NCI-H510A (cell line): ENCODE measurements around the gene FXYD3.
"Not testable (repeated sequence)": the region's sequence is repeated elsewhere in the genome, so short reads cannot be mapped to it uniquely, and the experiment has no call there.

Source experiments
- DNase-seq: peaks from one replicate; lab custom pipeline; 2025; lab: John Stamatoyannopoulos, UW

The FXYD3 gene

DNA sequence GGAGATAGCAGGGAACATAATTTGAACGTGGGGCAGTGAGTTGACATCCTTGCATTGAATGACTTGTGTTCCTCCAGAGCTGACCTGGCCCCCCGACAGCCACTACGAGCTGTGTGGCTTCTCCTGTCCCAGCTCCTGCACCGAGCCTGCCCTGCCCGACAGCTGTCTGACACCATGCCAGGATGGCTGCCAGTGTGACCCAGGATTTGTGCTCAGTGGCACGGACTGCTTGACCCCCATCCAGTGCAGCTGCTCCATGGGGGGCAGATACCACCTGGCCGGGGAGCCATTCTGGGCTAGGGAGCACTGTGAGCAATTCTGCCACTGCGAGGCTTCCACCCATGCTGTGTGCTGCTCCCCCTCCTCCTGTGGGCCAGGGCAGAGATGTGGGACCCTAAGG, 29.2 kb upstream of the FXYD3 start:
- no peak for DNase-seq

DNA sequence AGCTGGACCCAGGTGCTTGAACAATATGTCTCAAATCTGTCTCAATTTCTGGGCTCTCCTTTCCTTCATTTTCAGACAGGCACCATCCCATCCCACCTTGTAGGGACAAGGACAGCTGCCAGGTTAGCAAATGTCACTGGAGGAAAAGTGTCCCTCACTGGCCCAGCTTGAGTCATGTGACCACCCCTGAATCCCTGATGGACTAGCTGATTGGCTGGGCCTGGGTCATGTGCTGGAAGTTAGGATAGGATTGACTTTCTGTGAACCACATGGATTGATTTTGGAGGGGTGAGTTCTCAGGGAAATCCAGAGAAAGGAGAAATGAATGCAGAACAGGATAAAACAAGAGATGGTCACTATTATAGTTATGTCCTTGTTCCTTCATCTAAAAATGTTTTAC, 28.2 kb upstream of the FXYD3 start:
- no peak for DNase-seq

DNA sequence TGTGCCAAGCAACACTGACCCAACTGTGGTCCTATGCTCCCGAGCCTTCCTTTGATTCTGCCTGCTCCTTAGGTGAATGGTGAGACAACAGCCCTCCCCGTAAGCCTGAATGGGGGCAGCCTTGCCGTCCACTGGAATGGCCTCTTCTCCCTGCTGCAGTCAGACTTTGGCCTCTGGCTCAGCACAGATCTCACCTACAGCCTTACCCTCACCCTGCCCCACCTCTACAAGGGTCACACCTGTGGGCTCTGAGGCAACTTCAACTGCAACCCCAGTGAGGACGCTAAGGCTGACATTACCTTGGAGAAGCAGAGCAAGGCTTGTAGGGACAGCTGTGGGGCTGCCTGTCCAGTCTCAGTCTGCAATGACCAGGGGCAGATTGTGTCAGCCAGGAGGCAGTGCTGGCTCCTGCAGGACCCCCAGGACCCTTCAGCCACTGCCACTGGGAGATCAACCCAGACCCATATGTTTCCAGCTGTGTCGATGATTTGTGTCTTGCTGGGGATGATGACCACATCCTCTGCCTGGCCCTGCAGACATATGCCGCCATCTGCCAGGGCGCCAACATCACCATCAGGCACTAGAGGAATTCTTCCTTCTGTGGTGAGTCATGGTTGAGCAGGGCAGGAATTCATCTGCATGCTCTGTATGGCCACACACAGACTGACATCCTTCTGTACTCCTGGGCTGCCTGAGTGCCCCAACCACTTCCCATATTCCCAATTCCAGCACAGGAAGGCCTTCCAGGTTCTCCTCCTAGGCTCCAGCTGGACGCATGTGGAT, 27.3 kb upstream of the FXYD3 start:
- no peak for DNase-seq

DNA sequence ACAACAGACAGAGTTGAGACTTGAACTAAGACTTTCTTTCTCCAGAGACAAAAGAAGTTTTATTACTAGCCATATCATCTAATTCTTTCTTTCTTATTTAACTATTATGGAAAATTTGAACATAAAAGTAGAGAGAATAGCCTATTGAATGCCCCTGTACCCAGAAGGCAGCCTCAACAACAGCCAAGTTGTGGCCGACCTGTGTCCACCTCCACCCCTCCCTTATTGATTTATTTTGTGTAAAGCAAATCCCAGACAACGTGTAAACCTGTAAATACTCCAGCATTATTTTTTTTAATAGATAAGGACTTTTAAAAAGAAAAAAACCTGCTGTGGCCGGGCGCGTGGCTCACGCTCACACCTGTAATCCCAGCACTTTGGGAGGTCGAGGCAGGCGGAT, 26.1 kb upstream of the FXYD3 start:
- DNase-seq, result no peak

DNA sequence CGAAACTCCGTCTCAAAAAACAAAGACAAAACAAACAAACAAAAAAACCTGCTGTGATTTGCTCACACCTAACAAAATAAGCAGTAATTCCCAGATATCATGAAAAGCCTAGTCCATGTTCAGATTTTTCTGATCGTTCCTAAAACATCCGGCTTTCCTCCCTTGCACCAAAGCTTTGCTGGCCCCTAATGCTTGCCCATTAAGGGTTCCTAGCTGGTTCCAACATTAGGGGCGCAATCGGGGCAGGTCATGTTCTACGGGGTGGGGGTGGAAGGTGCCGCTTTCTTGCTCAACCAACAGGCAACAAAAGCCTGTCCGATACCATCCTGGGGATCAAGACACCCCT, 25.5 kb upstream of the FXYD3 start:
- no peak for DNase-seq

DNA sequence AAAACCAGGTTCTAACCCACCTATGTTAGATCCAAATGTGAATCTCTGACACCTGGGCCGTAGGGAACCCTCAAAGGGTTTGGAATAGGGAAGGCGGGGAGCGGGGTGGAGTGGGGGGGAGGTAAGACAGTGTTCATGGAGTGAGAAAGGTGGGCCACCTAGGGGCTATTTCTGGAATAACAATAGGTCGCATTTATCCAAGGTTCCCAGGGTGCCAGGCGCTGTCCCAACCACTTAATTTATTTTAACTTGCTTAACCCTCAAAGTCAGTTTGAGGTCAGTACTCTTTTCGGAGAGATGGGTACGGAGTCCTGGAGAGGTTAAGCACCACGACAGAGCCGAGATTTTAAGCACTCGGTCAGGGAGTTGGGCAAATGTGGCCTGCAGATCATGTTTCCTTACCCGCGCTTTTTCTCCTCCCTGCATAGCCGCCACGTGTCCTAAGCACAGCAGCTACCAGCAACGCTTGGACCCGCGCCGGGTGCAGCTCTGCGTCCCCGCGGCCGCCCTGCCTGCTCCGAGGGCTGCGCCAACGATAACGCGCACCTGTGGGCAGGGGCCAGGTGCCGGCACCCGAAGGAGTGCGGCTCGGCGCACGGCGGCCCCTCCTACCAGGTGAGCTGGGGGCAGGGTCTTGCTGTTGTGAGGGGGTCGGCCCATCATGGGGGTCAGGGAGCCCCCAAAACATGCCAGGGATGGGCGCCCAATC, 25.0 kb upstream of the FXYD3 start:
- no peak for DNase-seq

DNA sequence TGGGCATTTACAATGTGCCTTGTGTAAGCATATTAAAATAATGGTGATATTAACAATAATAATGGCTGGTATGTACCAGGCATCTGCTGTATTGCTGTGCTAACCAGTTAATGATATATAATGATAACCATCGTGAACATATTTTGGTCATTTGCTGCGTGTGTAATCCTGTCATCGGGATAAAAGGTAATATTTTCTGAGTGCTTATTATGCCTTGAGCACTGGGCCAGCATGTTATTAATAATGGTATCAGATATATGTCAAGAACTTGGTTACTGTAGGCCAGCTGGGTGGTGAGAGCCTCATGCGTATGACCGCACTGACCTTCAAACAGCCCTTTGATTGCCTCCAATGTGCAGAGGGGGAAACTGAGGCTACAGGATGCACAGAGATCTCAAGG, 22.2 kb upstream of the FXYD3 start:
- DNase-seq, result no peak

DNA sequence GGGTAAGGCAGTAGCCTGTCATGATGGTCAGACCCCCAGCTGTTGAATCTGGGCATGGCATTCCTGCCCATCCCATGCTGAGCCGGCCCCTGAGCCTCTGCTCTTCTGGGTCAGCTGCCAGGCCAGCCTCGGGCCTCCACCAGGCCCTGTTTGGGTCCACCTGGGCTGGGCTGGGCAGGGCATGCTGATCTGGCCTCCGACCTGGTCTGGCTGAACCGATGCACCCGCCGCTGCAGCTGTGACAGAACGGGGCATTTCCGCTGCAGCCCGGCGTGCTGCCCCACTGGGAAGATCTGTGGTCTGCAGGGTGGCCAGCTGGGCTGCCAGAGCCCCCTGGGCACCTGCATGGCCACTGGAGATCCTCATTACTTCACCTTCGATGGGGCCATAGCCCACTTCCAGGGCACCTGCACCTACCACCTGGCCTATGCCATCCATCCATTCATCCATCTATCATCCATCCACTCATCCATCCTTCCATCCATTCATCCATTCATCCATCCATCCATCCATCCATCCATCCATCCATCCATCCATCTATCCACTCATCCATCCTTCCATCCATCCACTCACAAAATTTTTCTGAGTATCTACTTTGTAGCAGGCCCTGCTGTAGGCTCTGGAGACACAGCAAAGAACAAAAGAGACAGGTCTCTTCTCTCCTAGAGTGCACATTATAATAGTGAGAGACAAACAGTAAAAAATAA, 21.5 kb upstream of the FXYD3 start:
- DNase-seq, result no peak

DNA sequence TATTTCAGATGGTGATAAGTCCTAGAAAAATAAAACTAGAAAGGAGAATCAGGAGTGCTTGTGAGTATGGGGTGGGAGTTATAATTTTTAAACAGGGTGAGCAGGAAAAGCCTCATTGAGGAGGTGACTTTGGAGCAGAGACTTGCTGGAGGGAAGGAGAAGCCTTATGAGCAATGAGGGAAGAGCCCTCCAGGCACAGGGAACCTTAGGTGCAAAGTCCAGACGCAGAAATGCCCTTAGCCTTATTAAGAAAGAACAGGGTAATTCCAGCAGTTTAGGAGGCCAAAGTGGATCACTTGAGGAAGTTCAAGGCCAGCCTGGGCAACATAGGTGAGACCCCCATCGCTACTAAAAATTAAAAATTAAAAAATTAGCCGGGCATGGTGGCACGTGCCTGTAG, 21.0 kb upstream of the FXYD3 start:
- DNase-seq, result no peak

DNA sequence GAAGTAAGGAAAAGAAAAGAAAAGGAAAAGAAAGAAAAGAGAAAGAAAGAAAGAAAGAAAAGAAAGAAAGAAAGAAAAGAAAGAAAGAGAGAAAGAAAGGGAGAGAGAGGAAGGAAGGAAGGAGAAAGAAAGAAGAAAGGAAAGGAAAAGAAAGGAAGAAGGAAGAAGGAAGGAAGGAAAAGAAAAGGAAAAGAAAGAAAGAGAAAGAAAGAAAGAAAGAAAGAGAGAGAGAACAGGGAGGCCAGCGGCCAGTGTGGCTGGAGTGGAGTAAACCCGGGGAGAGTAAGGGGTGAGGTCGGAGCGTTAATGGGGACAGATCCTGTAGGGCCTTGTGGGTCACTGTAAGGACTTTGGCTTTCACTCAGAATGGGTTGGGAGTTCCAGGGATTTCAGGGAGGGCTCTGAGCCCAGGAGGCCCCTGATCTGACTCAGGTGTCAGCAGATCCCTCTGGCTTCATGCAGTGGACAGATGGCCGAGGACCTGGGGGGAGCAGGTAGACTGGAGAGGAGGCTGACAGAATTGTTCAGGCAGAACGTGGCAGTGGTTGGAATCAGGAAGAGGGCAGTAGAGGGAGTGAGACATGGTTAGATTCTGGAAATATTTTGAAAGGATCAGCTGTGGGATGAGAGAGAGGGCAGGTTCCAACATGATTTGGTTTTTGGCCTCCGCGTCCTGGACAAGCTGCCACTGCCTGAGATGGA, 19.8 kb upstream of the FXYD3 start:
- no peak for DNase-seq

DNA sequence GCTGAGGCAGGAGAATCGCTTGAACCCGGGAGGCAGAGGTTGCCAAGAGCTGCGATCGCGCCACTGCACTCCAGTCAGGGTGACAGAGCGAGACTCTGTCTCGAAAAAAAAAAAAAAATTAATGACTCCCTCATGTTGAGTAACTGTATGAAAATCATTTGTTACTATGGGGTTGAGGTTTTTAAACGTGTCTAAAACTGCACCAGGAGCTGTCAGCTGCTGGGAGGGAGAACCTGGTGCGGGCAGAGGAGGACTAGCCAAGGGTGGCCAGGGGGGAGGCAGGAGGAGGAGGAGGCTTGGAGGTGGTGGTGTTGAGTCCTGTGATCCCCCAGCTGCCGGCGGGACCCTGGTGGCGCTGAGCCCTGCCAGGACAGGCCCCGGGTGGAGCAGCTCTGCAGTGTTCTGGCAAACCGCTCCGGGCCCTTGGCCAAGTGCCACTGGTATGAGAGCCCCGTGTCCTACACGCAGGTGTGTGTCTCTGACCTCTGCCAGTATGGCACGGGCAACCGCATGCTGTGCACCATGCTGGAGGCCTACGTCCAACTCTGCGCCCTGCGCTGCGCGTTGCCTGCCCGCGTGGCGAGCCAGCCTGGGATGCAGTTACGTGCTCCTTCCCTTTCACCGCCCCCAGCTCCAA, 17.1 kb upstream of the FXYD3 start:
- DNase-seq, result no peak

DNA sequence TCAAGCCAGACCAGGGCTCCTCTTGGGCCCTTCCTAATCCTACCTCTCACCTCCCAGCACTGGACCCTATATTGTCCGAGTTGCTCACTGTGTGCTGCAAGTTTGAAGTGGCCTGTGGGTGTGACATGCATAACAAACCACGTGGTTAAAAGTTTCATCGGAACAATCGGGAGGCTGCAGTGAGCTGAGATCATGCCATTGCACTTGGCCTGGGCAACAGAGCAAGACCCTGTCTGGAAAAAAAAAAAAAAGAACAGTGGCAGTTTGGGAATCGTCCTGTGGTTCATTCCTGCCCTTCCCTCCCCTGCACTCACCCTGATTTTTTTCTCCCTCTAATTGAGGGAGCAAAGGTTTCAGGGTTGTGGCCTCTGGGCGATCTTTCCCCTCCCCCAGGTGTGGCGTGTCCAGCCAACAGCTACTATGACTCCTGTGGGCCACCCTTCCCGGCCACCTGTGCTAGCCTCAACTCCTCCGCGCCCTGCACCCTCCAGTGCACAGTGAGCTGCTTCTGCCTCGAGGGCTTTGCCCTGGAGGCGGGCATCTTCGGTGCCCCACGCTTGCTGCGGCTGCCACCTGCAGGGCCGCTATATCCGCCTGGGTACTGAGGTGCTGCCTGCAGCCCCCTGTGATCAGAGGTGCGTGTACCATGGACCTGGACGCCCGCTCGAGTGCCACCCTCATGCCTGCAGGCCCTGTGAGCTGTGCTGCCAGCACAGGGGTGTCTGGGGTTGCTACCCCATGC, 16.3 kb upstream of the FXYD3 start:
- no peak for DNase-seq

DNA sequence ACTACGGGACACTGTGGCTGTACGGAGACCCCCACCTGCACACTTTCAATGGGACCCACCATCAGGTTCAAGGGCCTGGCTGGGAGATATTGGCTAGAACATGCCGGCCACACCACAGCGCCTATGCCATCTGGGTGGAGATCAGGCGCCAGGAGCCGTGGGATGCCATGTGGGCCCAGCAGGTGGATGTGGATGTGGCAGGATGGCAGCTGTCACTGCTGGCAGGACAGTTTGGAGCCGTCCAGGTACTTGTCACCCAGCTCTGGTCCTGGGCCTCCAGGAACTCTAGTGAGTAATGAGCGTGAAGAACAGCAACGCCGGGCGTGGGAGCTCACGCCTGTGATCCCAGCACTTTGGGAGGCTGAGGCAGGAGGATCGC, 15.7 kb upstream of the FXYD3 start:
- DNase-seq, result no peak

DNA sequence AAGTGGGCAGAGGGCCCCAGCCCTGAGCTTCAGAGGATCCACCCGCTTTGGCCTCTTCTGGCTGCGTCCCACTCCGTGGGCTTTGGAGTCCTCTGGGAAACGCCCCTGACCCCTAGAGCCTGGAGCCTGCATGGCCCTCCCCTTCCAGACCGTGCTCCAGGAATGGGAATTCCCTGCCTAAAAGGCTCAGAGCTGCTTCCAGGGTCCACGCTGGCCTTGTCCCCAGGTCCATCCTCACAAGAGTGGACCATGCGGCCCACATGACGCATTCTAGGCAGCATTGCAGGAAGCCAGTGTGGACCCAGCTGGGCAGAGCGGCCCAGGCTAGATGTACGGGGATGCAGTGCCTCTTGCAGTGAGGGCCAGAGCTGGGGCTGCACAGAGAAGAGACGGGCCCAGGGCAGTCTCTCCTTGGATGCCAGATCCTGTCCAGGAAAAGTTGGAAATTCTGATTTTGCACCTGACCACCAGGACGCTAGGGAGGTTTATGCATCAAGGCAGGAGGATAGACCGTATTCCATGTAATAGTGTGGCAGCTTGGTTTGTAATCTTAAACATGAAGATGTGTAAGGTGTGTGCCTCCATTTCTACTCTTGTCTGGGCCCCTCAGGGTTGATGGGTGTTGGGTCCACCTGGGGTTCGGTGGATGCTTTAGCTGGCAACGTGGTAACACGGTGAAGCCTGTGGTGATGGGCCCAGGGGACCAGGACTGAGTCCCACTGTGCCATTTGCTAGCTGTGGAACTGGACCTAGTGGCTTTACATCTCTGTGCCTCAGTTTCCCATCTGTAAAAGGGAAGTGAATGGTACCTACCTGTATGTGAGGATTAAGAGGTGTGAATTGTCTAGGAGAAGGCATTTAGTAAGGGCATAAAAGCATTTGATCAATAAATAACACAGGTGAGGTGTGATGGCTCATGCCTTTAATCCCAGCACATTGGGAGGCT, 14.8 kb upstream of the FXYD3 start:
- no peak for DNase-seq

DNA sequence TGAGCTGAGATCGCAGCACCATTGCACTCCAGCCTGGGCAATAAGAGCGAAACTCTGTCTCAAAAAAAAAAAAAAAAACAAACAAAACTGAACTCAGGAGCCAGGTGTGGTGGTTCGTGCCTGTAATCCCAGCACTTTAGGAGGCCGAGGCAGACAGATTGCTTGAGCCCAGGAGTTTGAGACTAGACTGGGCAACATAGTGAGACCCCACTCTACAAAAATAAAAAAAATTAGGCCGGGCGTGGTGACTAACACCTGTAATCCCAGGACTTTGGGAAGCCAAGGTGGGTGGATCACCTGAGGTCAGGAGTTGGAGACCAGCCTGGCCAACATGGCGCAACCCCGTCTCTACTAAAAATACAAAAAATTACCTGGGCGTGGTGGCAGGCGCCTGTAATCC, 13.7 kb upstream of the FXYD3 start:
- not testable (repeated sequence) for DNase-seq

DNA sequence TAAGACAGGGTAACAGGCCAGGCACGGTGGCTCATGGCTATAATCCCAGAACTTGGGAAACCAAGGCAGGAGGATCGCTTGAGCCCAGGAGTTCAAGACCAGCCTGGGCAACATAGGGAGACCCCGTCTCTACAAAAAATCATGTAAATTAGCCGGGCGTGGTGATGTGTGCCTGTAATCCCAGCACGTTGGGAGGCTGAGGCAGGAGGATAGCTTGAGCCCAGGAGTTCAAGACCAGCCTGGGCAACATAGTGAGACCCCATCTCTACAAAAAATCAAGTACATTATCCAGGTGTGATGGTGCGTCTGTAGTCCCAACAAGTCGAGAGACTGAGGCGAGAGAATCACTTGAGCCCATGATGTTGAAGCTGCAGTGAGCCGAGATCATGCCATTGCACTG, 12.0 kb upstream of the FXYD3 start:
- not testable (repeated sequence) for DNase-seq

DNA sequence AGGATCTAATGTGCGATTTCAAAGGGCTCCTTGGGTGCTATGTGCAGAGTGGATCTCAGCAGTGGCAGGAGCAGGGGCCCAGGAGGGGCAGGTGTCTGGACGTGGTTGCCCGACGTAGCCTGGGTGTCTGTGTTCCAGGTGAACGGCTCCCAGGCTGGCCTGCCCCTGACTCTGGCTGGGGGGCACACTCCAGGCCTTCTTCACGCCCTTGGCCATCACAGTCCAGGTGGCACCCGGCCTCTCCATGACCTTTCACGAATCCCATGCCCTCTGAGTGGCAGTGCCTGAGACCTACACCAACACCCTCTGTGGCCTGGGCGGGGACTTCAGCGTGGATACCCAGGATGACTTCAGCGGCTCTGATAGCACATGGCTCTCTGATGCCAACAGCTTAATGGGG, 11.3 kb upstream of the FXYD3 start:
- no peak for DNase-seq

DNA sequence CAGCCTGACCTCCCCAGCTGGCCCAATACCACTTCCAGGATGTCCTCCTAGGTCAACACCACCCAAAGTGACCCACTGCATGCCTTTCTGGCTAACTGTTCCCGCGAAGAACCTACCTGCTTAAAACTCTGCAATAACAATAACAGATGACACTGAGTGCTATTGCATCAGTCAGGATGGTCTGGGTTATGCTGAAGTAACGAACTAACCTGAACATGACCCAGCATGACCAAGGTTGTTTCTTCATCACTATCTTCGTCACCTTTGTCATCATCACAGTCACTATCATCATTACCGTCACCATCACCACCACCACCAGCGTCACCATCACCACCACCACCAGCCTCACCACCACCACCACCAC, 10.6 kb upstream of the FXYD3 start:
- DNase-seq, result no peak

DNA sequence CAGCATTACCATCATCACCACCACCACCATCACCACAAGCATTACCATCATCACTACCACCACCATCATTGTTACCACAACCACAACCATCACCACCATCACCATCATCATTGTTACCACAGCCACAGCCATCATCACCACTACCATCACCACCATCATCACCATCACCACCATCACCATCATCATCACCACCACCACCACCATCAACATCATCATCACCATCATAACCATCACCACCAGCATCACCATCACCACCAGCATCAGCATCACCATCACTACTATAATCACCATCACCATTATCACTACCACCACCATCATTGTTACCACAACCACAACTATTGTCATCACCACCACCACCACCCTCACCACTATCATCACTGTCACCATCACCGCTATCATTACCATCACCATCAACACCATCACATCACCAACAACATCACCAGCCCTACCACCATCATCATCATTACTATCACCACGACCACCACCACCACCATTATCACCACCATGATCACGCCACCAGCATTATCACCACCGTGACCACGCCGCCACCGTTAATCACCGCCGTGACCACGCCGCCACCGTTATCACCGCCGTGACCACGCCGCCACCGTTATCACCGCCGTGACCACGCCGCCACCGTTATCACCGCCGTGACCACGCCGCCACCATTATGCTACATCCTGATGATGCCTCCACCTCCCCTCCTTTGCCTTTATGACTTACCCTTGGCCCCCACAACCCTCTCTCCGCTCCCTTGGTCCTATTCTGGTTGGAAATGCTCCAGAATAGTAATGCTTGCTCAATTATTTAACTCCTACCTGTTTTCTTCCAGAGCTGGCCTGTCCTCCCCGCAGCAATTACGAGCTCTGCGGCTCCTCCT, 10.0 kb upstream of the FXYD3 start:
- DNase-seq, result no peak

DNA sequence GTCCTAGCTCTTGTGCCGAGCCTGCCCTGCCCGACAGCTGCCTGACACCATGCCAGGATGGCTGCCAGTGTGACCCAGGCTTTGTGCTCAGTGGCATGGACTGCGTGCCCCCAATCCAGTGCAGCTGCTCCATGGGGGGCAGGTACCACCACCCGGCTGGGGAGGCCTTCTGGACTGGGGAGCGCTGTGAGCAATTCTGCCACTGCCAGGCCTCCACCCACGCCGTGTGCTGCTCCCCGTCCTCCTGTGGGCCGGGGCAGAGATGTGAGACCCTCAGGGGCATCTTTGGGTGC, 9.4 kb upstream of the FXYD3 start:
- no peak for DNase-seq
